Smooth muscle cell (in vitro differentiated cells): Measurements from ENCODE around the gene CDKL5. TPM values are rescaled to one million over a fixed set of nuclear protein-coding genes. Genes with fewer than 3 reads are reported as not detected.

Experiments
- DNase-seq: peaks from one replicate; lab custom pipeline; 2025; ENCODE audit not compliant: unreplicated experiment; lab: John Stamatoyannopoulos, UW
- H2AFZ ChIP-seq: fragments of 200-600 bp; sonication (generic); 2 replicates; pipeline ENCODE4 v1.6.0; 2016; ENCODE audit warnings: antibody characterized with exemption, low read depth, mild to moderate bottlenecking
- H3F3A ChIP-seq: fragments of 200-600 bp; sonication (generic); 2 replicates; pipeline ENCODE4 v1.6.0; 2017; ENCODE audit warnings: antibody characterized with exemption, low read depth
- H3K27ac ChIP-seq: fragments of 200-600 bp; sonication (generic); 2 replicates; pipeline ENCODE4 v1.5.1; 2016; ENCODE audit warnings: low read depth, mild to moderate bottlenecking
- H3K27me3 ChIP-seq: fragments of 200-600 bp; sonication (generic); 2 replicates; pipeline ENCODE4 v1.6.1; 2016; ENCODE audit warnings: low read depth, mild to moderate bottlenecking
- H3K36me3 ChIP-seq: fragments of 200-600 bp; sonication (generic); 2 replicates; pipeline ENCODE4 v1.5.1; 2016; ENCODE audit warnings: low read depth
- H3K4me1 ChIP-seq: fragments of 200-600 bp; sonication (generic); 2 replicates; pipeline ENCODE4 v1.5.1; 2016; ENCODE audit warnings: low read depth
- H3K4me2 ChIP-seq: fragments of 200-600 bp; sonication (generic); 2 replicates; pipeline ENCODE4 v1.6.0; 2016; ENCODE audit warnings: mild to moderate bottlenecking
- H3K4me3 ChIP-seq: fragments of 200-600 bp; sonication (generic); 2 replicates; pipeline ENCODE4 v1.5.1; 2016; ENCODE audit warnings: mild to moderate bottlenecking
- H3K79me2 ChIP-seq: fragments of 200-600 bp; sonication (generic); 2 replicates; pipeline ENCODE4 v1.6.0; 2016; ENCODE audit warnings: low read depth, mild to moderate bottlenecking
- H3K9ac ChIP-seq: fragments of 200-600 bp; sonication (generic); 2 replicates; pipeline ENCODE4 v1.6.0; 2016; ENCODE audit warnings: low read depth
- H3K9me3 ChIP-seq: fragments of 200-600 bp; sonication (generic); replicated peaks from 2 replicates; pipeline ENCODE4 v1.5.1; 2016; ENCODE audit warnings: low read depth
- H4K20me1 ChIP-seq: fragments of 200-600 bp; sonication (generic); 2 replicates; pipeline ENCODE4 v1.6.0; 2016; ENCODE audit warnings: low read depth
- WGBS: methylation state at CpG from one replicate; pipeline ENCODE4 v1.1.7; 2016; ENCODE audit warnings: low lambda C conversion rate; 5-methylcytosine and 5-hydroxymethylcytosine counted together
- polyA plus RNA-seq: library from polyadenylated mRNA; unstranded; fragments of >200 nt; fragmentation: Nextera tagmentation; extraction: Ambion mirVana; gene quantifications from 2 replicates; pipeline ENCODE4 v1.2.1, GENCODE V29; 2016
- total RNA-seq: library from RNA; depleted of rRNA; stranded (reverse); fragments of >200 nt; gene quantifications from 2 replicates; pipeline ENCODE4 v1.2.3, GENCODE V29; 2014
- TF ChIP-seq, protein P1 (sequence below): fragments of 200-600 bp; sonication (generic); IDR thresholded peaks from 2 replicates; pipeline ENCODE4 v1.5.1; 2017; ENCODE audit warnings: borderline replicate concordance, mild to moderate bottlenecking, antibody characterized with exemption; ENCODE audit not compliant: insufficient read depth, poor library complexity, severe bottlenecking

Gene CDKL5
- total and polyA plus RNA-seq, 2 experiments from 2014 or later, result 3.4 to 14.4 TPM

DNA sequence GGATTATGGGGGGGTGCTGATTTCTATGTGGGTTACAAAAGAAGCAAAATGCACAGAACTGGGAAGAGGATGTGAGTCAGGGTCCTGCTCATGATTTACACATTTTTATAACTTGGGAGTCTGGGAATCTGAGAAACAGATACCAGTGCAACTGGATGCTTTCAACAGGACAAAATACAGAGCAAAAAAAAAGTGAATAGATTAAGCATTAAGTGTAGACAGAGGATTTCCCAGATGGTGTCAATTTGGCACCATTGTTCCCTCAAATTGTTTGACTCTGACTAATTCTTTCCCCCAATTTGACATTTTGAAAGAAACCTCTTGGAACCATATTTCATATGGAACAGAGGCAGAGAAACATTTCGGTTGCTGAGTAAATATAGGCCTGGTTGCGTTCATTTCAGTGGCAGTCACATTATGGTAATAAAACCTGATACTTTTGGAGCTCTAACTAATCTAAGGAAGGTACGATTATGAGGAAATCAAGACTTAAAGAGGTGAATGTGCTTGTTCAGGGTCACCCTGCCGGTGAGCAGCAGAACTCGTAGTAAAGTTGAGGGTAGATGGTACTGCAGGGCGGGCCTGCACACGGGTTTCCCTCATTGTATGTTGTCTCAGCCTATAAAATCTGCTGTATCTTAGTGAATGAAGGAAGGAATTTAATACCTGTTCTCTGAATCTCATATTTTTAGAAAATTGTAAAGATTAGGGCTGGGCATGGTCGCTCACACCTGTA lies 18.7 kb upstream of the CDKL5 start:
- H3K27me3 ChIP-seq, result no peaks in the 10 kb centered on the region
- H2AFZ ChIP-seq, result no peak overlapping the region
- H3K79me2 ChIP-seq, result no peaks in the 10 kb centered on the region
- WGBS, result 73% methylated on average over 8 of the region's 8 CpGs
- H3F3A ChIP-seq, result peaks cover 6% of the 10 kb centered on the region
- peak overlapping the region; percentile 46 for H3K27ac ChIP-seq
- no peaks in the 10 kb centered on the region for H4K20me1 ChIP-seq
- no peak overlapping the region for H3K9ac ChIP-seq
- no peak overlapping the region for H3K4me2 ChIP-seq
- H3K4me1 ChIP-seq, result no peaks in the 10 kb centered on the region
- no peaks in the 10 kb centered on the region for H3K36me3 ChIP-seq
- TF ChIP-seq, protein P1, sequence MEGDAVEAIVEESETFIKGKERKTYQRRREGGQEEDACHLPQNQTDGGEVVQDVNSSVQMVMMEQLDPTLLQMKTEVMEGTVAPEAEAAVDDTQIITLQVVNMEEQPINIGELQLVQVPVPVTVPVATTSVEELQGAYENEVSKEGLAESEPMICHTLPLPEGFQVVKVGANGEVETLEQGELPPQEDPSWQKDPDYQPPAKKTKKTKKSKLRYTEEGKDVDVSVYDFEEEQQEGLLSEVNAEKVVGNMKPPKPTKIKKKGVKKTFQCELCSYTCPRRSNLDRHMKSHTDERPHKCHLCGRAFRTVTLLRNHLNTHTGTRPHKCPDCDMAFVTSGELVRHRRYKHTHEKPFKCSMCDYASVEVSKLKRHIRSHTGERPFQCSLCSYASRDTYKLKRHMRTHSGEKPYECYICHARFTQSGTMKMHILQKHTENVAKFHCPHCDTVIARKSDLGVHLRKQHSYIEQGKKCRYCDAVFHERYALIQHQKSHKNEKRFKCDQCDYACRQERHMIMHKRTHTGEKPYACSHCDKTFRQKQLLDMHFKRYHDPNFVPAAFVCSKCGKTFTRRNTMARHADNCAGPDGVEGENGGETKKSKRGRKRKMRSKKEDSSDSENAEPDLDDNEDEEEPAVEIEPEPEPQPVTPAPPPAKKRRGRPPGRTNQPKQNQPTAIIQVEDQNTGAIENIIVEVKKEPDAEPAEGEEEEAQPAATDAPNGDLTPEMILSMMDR, result peak; percentile 5
- no peaks in the 10 kb centered on the region for H3K9me3 ChIP-seq
- no peak for DNase-seq
- no peak overlapping the region for H3K4me3 ChIP-seq

DNA sequence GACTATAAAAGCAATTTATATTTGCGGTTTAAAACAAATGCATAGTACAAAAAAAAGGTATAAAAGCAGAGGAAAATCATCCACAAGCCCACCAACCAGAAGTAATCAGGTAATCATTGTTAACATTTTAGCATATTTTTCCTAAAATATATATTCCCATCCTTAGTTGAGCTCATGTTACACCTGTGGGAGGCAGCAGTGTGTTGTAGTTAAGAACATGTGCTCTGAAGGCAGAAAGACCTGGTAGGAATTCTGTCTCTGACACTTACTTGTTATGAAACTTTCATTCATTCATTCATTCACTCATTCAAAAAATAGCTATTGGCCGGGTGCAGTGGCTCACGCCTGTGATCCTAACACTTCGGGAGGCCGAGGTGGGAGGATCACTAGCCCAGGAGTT lies 15.4 kb upstream of the CDKL5 start:
- Histone ChIP-seq H3K36me3 (no peaks in the 10 kb centered on the region), H3K4me1 (no peaks in the 10 kb centered on the region), H3F3A (peaks cover 6% of the 10 kb centered on the region), H3K9ac (no peak overlapping the region), H3K4me2 (no peak overlapping the region), H3K27ac (no peak overlapping the region), H2AFZ (no peak overlapping the region), H3K79me2 (no peaks in the 10 kb centered on the region), H3K9me3 (no peaks in the 10 kb centered on the region), H3K4me3 (no peak overlapping the region), H3K27me3 (no peaks in the 10 kb centered on the region), H4K20me1 (no peaks in the 10 kb centered on the region)
- WGBS, result 88% methylated on average over 5 of the region's 5 CpGs
- TF ChIP-seq, protein P1, result peak; percentile 28
- DNase-seq, result no peak

- H3K4me1 ChIP-seq, result no peaks in the 10 kb centered on the region
- H3K27me3 ChIP-seq, result no peaks in the 10 kb centered on the region
- no peak overlapping the region for H3K27ac ChIP-seq
- H3K4me2 ChIP-seq, result no peak overlapping the region
- H3K79me2 ChIP-seq, result no peaks in the 10 kb centered on the region
- H3K4me3 ChIP-seq, result no peak overlapping the region
- no peak overlapping the region for H2AFZ ChIP-seq
- H4K20me1 ChIP-seq, result no peaks in the 10 kb centered on the region
- H3K9ac ChIP-seq, result no peak overlapping the region
- H3K9me3 ChIP-seq, result no peaks in the 10 kb centered on the region
- no peaks in the 10 kb centered on the region for H3F3A ChIP-seq
- TF ChIP-seq, protein P1, result no peak
- no peak for DNase-seq
- H3K36me3 ChIP-seq, result no peaks in the 10 kb centered on the region
These were observed 10.0 kb upstream of the CDKL5 start for GRCh38 chrX:18415386-18415785.

DNA sequence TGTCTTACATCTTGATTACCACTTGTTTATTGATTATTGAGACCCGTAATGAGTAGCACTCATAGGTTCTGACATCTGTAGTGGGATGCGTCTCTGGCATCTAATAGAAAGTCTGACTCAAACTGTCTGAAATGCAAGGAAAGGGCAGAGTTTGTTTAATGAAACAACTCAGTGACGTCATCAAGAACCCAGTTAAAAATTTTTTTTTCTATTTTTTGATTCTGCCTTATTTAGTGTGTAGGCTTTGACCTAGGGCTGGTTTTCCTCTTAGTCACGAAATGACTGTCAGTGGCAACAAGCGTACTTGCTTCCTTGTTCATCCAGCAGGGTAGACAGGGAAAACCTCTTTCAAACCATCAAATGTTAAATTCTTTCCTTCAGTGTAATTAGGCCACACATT lies 3.1 kb upstream of the CDKL5 start:
- TF ChIP-seq, protein P1, result no peak
- whole genome bisulfite sequencing, result 47% methylated on average over 5 of the region's 5 CpGs
- no peak for DNase-seq
- Histone ChIP-seq H2AFZ (no peak overlapping the region), H3K4me1 (peaks cover 6% of the 10 kb centered on the region), H3K4me2 (no peak overlapping the region), H3K27me3 (no peaks in the 10 kb centered on the region), H4K20me1 (peaks cover 6% of the 10 kb centered on the region), H3K27ac (peak overlapping the region; percentile 66), H3F3A (no peaks in the 10 kb centered on the region), H3K79me2 (peaks cover 11% of the 10 kb centered on the region), H3K9me3 (no peaks in the 10 kb centered on the region), H3K36me3 (no peaks in the 10 kb centered on the region), H3K9ac (no peak overlapping the region), H3K4me3 (no peak overlapping the region)
